IMR-90 (cell line): ENCODE measurements around the gene BICD2. TPM values are rescaled to one million over a fixed set of nuclear protein-coding genes. Genes with fewer than 3 reads are reported as not detected.

ENCODE experiments used
- ATAC-seq: fragments of 200-7000 bp; cut with Tn5 transposase; 2 replicates; pipeline ENCODE4 v1.9.1; 2020; ENCODE audit warnings: low read depth, mild to moderate bottlenecking, moderate library complexity
- BruUV-seq: library from RNA; stranded (reverse); fragments of 400-500 nt; replicated peaks from 2 replicates; lab custom pipeline; 2021; lab: Mats Ljungman, UMichigan
- CTCF ChIA-PET: fragments of 300-600 bp; formaldehyde crosslinking; extraction: SDS; loops from one replicate; lab custom pipeline; 2021; ENCODE audit warnings: antibody characterized with exemption; lab: Yijun Ruan, JAX
- POLR2A ChIA-PET: fragments of 300-600 bp; sonication (Branson Sonifier 250); formaldehyde crosslinking; loops from one replicate; lab custom pipeline; 2022; ENCODE audit warnings: antibody characterized with exemption; ENCODE audit not compliant: unreplicated experiment; lab: Charles Lee
- DNase-seq: peaks from one replicate; pipeline ENCODE4 v3.0.0; 2013
- H2AFZ ChIP-seq: replicated peaks from 2 replicates; pipeline ENCODE3; 2013; ENCODE audit warnings: low read length, mild to moderate bottlenecking; ENCODE audit not compliant: poor library complexity
- H2AK5ac ChIP-seq: 2 replicates; pipeline ENCODE4 v1.6.1; 2013; ENCODE audit warnings: low read depth, low read length, inconsistent platforms
- H2AK9ac ChIP-seq: replicated peaks from 2 replicates; pipeline ENCODE3; 2013; ENCODE audit warnings: mild to moderate bottlenecking, low read depth, low read length, moderate library complexity; ENCODE audit not compliant: poor library complexity
- H2BK120ac ChIP-seq: 2 replicates; pipeline ENCODE4 v1.6.1; 2013; ENCODE audit warnings: low read depth, low read length, inconsistent platforms
- H2BK15ac ChIP-seq: 3 replicates; pipeline ENCODE4 v1.6.1; 2013; ENCODE audit warnings: low read depth, low read length, inconsistent platforms
- H2BK20ac ChIP-seq: 2 replicates; pipeline ENCODE4 v1.6.1; 2013; ENCODE audit warnings: low read depth, mild to moderate bottlenecking, inconsistent platforms, low read length, moderate library complexity
- H2BK5ac ChIP-seq: 2 replicates; pipeline ENCODE4 v1.6.1; 2013; ENCODE audit warnings: mild to moderate bottlenecking, low read depth, low read length, inconsistent platforms; ENCODE audit not compliant: poor library complexity, severe bottlenecking
- H3K14ac ChIP-seq: replicated peaks from 2 replicates; pipeline ENCODE4 v1.6.1; 2013; ENCODE audit warnings: low read depth, low read length, inconsistent platforms
- H3K18ac ChIP-seq: 2 replicates; pipeline ENCODE4 v1.6.1; 2013; ENCODE audit warnings: low read depth, low read length, control low read depth
- H3K23ac ChIP-seq: 2 replicates; pipeline ENCODE4 v1.6.1; 2013; ENCODE audit warnings: low read depth, low read length, inconsistent platforms
- H3K27ac ChIP-seq: 2 replicates; pipeline ENCODE4 v1.5.1; 2013; ENCODE audit warnings: mild to moderate bottlenecking, control low read depth, low read length; ENCODE audit not compliant: insufficient read depth
- H3K27me3 ChIP-seq: 2 replicates; pipeline ENCODE4 v1.6.1; 2013; ENCODE audit warnings: low read length; ENCODE audit not compliant: control insufficient read depth, insufficient read depth
- H3K36me3 ChIP-seq: 2 replicates; pipeline ENCODE4 v1.6.1; 2013; ENCODE audit warnings: low read length, mixed read lengths; ENCODE audit not compliant: control insufficient read depth, insufficient read depth
- H3K4ac ChIP-seq: 2 replicates; pipeline ENCODE4 v1.6.1; 2013; ENCODE audit warnings: low read depth, low read length, inconsistent platforms
- H3K4me1 ChIP-seq: 2 replicates; pipeline ENCODE4 v1.6.1; 2013; ENCODE audit warnings: low read length, mixed read lengths; ENCODE audit not compliant: control insufficient read depth, insufficient read depth
- H3K4me2 ChIP-seq: 2 replicates; pipeline ENCODE4 v1.6.1; 2013; ENCODE audit warnings: low read depth, mild to moderate bottlenecking, control low read depth, low read length, moderate library complexity
- H3K4me3 ChIP-seq: 2 replicates; pipeline ENCODE4 v1.5.1; 2013; ENCODE audit warnings: low read depth, mild to moderate bottlenecking, control low read depth, low read length, moderate library complexity; ENCODE audit not compliant: insufficient read depth
- H3K56ac ChIP-seq: 2 replicates; pipeline ENCODE4 v1.6.1; 2013; ENCODE audit warnings: low read length, inconsistent platforms; ENCODE audit not compliant: insufficient read depth; ENCODE audit errors: extremely low read depth
- H3K79me1 ChIP-seq, 2 experiments: 2 replicates each; pipeline ENCODE4 v1.6.1; 2013; ENCODE audit warnings: low read length in 2 of 2, inconsistent platforms in 1 of 2, low read depth in 1 of 2
- H3K9ac ChIP-seq: 2 replicates; pipeline ENCODE4 v1.6.1; 2013; ENCODE audit warnings: low read depth, low read length, control low read depth
- H3K9me1 ChIP-seq: 2 replicates; pipeline ENCODE4 v1.6.1; 2013; ENCODE audit warnings: low read length, inconsistent platforms; ENCODE audit not compliant: insufficient read depth
- H3K9me3 ChIP-seq: 2 replicates; pipeline ENCODE4 v1.6.1; 2013; ENCODE audit warnings: low read length; ENCODE audit not compliant: control insufficient read depth, insufficient read depth
- H4K20me1 ChIP-seq: 2 replicates; pipeline ENCODE4 v1.6.1; 2013; ENCODE audit warnings: low read length, inconsistent platforms; ENCODE audit not compliant: insufficient read depth
- H4K5ac ChIP-seq: 2 replicates; pipeline ENCODE4 v1.6.1; 2013; ENCODE audit warnings: mild to moderate bottlenecking, low read depth, low read length, control low read depth
- H4K8ac ChIP-seq, 2 experiments: 2 replicates each; pipeline ENCODE4 v1.6.1; 2013; ENCODE audit warnings: low read depth in 2 of 2, low read length in 2 of 2, control low read depth in 1 of 2, inconsistent platforms in 1 of 2
- H4K91ac ChIP-seq: 2 replicates; pipeline ENCODE4 v1.6.1; 2013; ENCODE audit warnings: low read depth, low read length, inconsistent platforms; ENCODE audit not compliant: insufficient read depth
- BHLHE40 ChIP-seq: fragments of 150-350 bp; IDR thresholded peaks from 2 replicates; pipeline ENCODE4 v1.6.1; 2016; ENCODE audit warnings: mild to moderate bottlenecking, low read depth, low read length
- CHD1 ChIP-seq: IDR thresholded peaks from 2 replicates; pipeline ENCODE4 v1.6.1; 2012; ENCODE audit warnings: low read depth, low read length, improper control_type of control experiment
- ELK1 ChIP-seq: fragments of 150-350 bp; IDR thresholded peaks from 2 replicates; pipeline ENCODE4 v1.6.1; 2016; ENCODE audit warnings: low read depth, mild to moderate bottlenecking, low read length, moderate library complexity, borderline replicate concordance
- MAFK ChIP-seq: IDR thresholded peaks from 2 replicates; pipeline ENCODE4 v1.6.1; 2012; ENCODE audit warnings: low read depth, low read length, improper control_type of control experiment
- MXI1 ChIP-seq: IDR thresholded peaks from 2 replicates; pipeline ENCODE4 v1.6.1; 2012; ENCODE audit warnings: low read depth, mild to moderate bottlenecking, low read length, moderate library complexity, borderline replicate concordance
- NFE2L2 ChIP-seq: fragments of 150-350 bp; IDR thresholded peaks from 2 replicates; pipeline ENCODE4 v1.6.1; 2016; ENCODE audit warnings: low read depth, mild to moderate bottlenecking, low read length
- RCOR1 ChIP-seq: IDR thresholded peaks from 2 replicates; pipeline ENCODE4 v1.6.1; 2012; ENCODE audit warnings: mild to moderate bottlenecking, low read length, improper control_type of control experiment; ENCODE audit not compliant: insufficient replicate concordance
- RFX5 ChIP-seq: IDR thresholded peaks from 2 replicates; pipeline ENCODE4 v1.8.0; 2012; ENCODE audit warnings: low read depth, mild to moderate bottlenecking, low read length, moderate library complexity
- USF2 ChIP-seq: fragments of 150-350 bp; IDR thresholded peaks from 2 replicates; pipeline ENCODE4 v1.6.1; 2017; ENCODE audit warnings: mild to moderate bottlenecking, antibody characterized with exemption, low read length, low read depth
- WGBS, 2 experiments: methylation state at CpG; one replicate each; pipeline versions ENCODE4 v1.1.5 to v1.1.7; 2013; ENCODE audit warnings: missing lambda C conversion rate in 2 of 2; ENCODE audit not compliant: insufficient read length in 1 of 2; ENCODE audit errors: extremely low coverage in 2 of 2; 5-methylcytosine and 5-hydroxymethylcytosine counted together
- dilution Hi-C: fragments of 300-500 bp; cut with HindIII; formaldehyde crosslinking; loops from one replicate; pipeline ENCODE4 v1.14.3; 2018; ENCODE audit warnings: low sequenced_read_pairs; ENCODE audit not compliant: unreplicated experiment
- in situ Hi-C: fragments of 300-500 bp; cut with MboI; formaldehyde crosslinking; loops from 3 replicates; pipeline ENCODE4 v1.14.3; 2019; ENCODE audit warnings: low sequenced_read_pairs, inconsistent platforms, mixed read lengths
- intact Hi-C: fragments of 100-400 bp; cut with micrococcal nuclease; formaldehyde crosslinking; loops from 2 replicates; pipeline ENCODE4 v1.10.0; 2022
- polyA plus RNA-seq, 3 experiments: library from polyadenylated mRNA; depleted of rRNA; stranded (reverse); fragments of >200 nt; gene quantifications; 2 replicates each; pipeline ENCODE4 v1.2.3, GENCODE V29; 2012; ENCODE audit warnings: low replicate concordance in 1 of 3
- total RNA-seq: library from RNA; depleted of rRNA; stranded (reverse); fragments of >200 nt; gene quantifications from 2 replicates; pipeline ENCODE4 v1.2.3, GENCODE V29; 2012

The BICD2 gene
- total and polyA plus RNA-seq, 2 of the 4 experiments (the other 2 are of a cell fraction): 21.5 to 35.7 TPM

- Histone ChIP-seq H4K91ac (no peak overlapping the region), H3K27ac (no peak overlapping the region), H3K4me2 (no peak overlapping the region), H4K20me1 (peaks cover 35% of the 10 kb centered on the region), H3K79me1 (peaks cover 18 to 67% of the 10 kb centered on the region in 2 experiments), H2AK5ac (no peak overlapping the region), H3K4me1 (peaks cover 13% of the 10 kb centered on the region), H2BK5ac (no peak overlapping the region), H3K56ac (no peak overlapping the region), H2BK15ac (no peak overlapping the region), H3K9ac (no peak overlapping the region), H2BK120ac (no peak overlapping the region), H3K4me3 (no peak overlapping the region), H2AFZ (no peak overlapping the region), H3K23ac (no peak overlapping the region), H3K4ac (no peak overlapping the region), H3K18ac (no peak overlapping the region), H2BK20ac (no peak overlapping the region), H3K9me3 (peaks cover 3% of the 10 kb centered on the region; the same call in 1 of the 2 replicates), H4K8ac (no peak overlapping the region), H3K36me3 (no peaks in the 10 kb centered on the region), H3K9me1 (peaks cover 14% of the 10 kb centered on the region), H3K14ac (no peak overlapping the region), H3K27me3 (no peaks in the 10 kb centered on the region), H2AK9ac (no peak overlapping the region), H4K5ac (no peak overlapping the region)
- TF ChIP-seq ELK1 (no peak), USF2 (no peak), MAFK (no peak), MXI1 (no peak), BHLHE40 (no peak), RCOR1 (no peak), NFE2L2 (no peak), RFX5 (no peak), CHD1 (no peak)
- CTCF ChIA-PET: interaction anchor here (0.6 kb wide), 1 partner anchor 836 kb away, joined by 10 read pairs; no protein-coding TSS in a partner anchor
- BruUV-seq: no TSS peak
- DNase-seq: no peak
- in situ Hi-C loops: no loop called here
- POLR2A ChIA-PET: no interaction called here
- no peak for ATAC-seq
- intact Hi-C loops: no loop called here
- dilution Hi-C loops: no loop called here
- WGBS, 2 experiments: no CpG with 5 or more reads among the region's 4 CpGs
These were observed 11.7 kb downstream of the BICD2 start for GRCh38 chr9:92752812-92753404.
